K562 (cell line): ENCODE measurements around the gene PIGM. TPM values are rescaled to one million over a fixed set of nuclear protein-coding genes. Genes with fewer than 3 reads are reported as not detected.

ENCODE experiments used
- ATAC-seq: fragments of 200-7000 bp; cut with Tn5 transposase; 3 replicates; pipeline ENCODE4 v1.9.1; 2020; ENCODE audit warnings: moderate library complexity
- BruUV-seq: library from RNA; stranded (reverse); fragments of 400-500 nt; replicated peaks from 2 replicates; lab custom pipeline; 2021; lab: Mats Ljungman, UMichigan
- CTCF ChIA-PET: fragments of 300-600 bp; formaldehyde crosslinking; extraction: SDS; loops from one replicate; lab custom pipeline; 2021; ENCODE audit warnings: low intra/inter-chr PET ratio; lab: Yijun Ruan, JAX
- POLR2A ChIA-PET: fragments of 300-600, 350-650 bp; sonication (Branson Sonifier 250); formaldehyde crosslinking; extraction: SDS; loops from one replicate; lab custom pipeline; 2021; ENCODE audit warnings: antibody characterized with exemption, inconsistent platforms; lab: Yijun Ruan, JAX
- DNase-seq, 4 experiments: peaks; one replicate each; pipeline versions ENCODE4 v3.0.0 to v3.0.0-alpha.2; 2011 to 2018; ENCODE audit warnings: low spot score in 3 of 4, mixed read lengths in 3 of 4; ENCODE audit errors: extremely low read depth in 1 of 4
- FAIRE-seq: peaks from 2 replicates; lab custom pipeline; 2011; peaks lifted over from hg19 to GRCh38; lab: Jason Lieb, UNC
- H2AFZ ChIP-seq: 2 replicates; pipeline ENCODE4 v1.6.0; 2011; ENCODE audit warnings: low read depth, low read length, control low read depth, inconsistent platforms
- H3K27ac ChIP-seq: fragments of 200-600 bp; 3 replicates; pipeline ENCODE4 v1.8.0; 2011; ENCODE audit warnings: low read depth, mild to moderate bottlenecking, control low read depth, inconsistent platforms, low read length, moderate library complexity, mixed read lengths; ENCODE audit errors: extremely low read depth
- H3K27me3 ChIP-seq, 2 experiments: fragments of 300-600 bp in 1 of 2; 2 replicates in 1 of 2; 3 replicates in 1 of 2; pipeline versions ENCODE4 v1.6.0 to v1.8.0; 2011; ENCODE audit warnings: inconsistent platforms in 2 of 2, low read length in 2 of 2, mild to moderate bottlenecking in 1 of 2, mixed read lengths in 1 of 2, moderate library complexity in 1 of 2; ENCODE audit not compliant: control insufficient read depth in 2 of 2, insufficient read depth in 2 of 2
- H3K36me3 ChIP-seq: fragments of 300-600 bp; 3 replicates; pipeline ENCODE4 v1.8.0; 2011; ENCODE audit warnings: mild to moderate bottlenecking, low read length, inconsistent platforms; ENCODE audit not compliant: control insufficient read depth, insufficient read depth
- H3K4me1 ChIP-seq, 2 experiments: fragments of 200-600 bp in 1 of 2; replicated peaks in 1 of 2; 2 replicates in 1 of 2; 3 replicates in 1 of 2; pipeline versions ENCODE4 v1.5.1 to v1.8.0; 2011; ENCODE audit warnings: inconsistent platforms in 2 of 2, low read length in 2 of 2, mild to moderate bottlenecking in 1 of 2, mixed read lengths in 1 of 2, moderate library complexity in 1 of 2; ENCODE audit not compliant: control insufficient read depth in 2 of 2, insufficient read depth in 2 of 2
- H3K4me2 ChIP-seq: 2 replicates; pipeline ENCODE4 v1.6.1; 2011; ENCODE audit warnings: low read length, control low read depth, inconsistent platforms, mixed read lengths; ENCODE audit not compliant: insufficient read depth
- H3K4me3 ChIP-seq: fragments of 200-600 bp; sonication (generic), shearing (Covaris generic); 2 replicates; pipeline ENCODE4 v1.5.1; 2016; ENCODE audit warnings: control low read depth, inconsistent platforms
- H3K79me2 ChIP-seq: fragments of 200-600 bp; 3 replicates; pipeline ENCODE4 v1.8.0; 2011; ENCODE audit warnings: low read length, inconsistent platforms; ENCODE audit not compliant: control insufficient read depth, insufficient read depth
- H3K9ac ChIP-seq, 2 experiments: 2 replicates each; pipeline versions ENCODE4 v1.6.0 to v1.6.1; 2011; ENCODE audit warnings: low read depth in 2 of 2, low read length in 2 of 2, control low read depth in 1 of 2, inconsistent platforms in 1 of 2, mild to moderate bottlenecking in 1 of 2, mixed read lengths in 1 of 2; ENCODE audit not compliant: insufficient read depth in 1 of 2
- H3K9me1 ChIP-seq: one replicate; pipeline ENCODE4 v1.6.0; 2011; ENCODE audit warnings: inconsistent platforms, mild to moderate bottlenecking, low read length, moderate library complexity; ENCODE audit not compliant: control insufficient read depth, insufficient read depth
- H3K9me3 ChIP-seq: replicated peaks from 2 replicates; pipeline ENCODE4 v1.5.1; 2011; ENCODE audit warnings: low read depth, low read length, inconsistent platforms; ENCODE audit not compliant: control insufficient read depth, insufficient read depth
- H4K20me1 ChIP-seq: replicated peaks from 2 replicates; pipeline ENCODE4 v1.6.1; 2011; ENCODE audit warnings: low read length, inconsistent platforms, mixed read lengths; ENCODE audit not compliant: control insufficient read depth, insufficient read depth
- DDX20 ChIP-seq: fragments of 450-650 bp; IDR thresholded peaks from 2 replicates; pipeline ENCODE4 v1.6.1; 2016; ENCODE audit warnings: missing genetic modification characterization, low read depth, mild to moderate bottlenecking, missing compliant biosample characterization, moderate library complexity
- ESRRB ChIP-seq: fragments of 250-450 bp; sonication (Bioruptor Pico); IDR thresholded peaks from 2 replicates; pipeline ENCODE4 v1.5.0; 2020; ENCODE audit warnings: mild to moderate bottlenecking, moderate library complexity, borderline replicate concordance
- ETS2 ChIP-seq: IDR thresholded peaks from 2 replicates; pipeline ENCODE4 v1.6.1; 2016; ENCODE audit warnings: borderline replicate concordance, missing genetic modification characterization, mild to moderate bottlenecking, moderate library complexity, missing compliant biosample characterization; ENCODE audit not compliant: poor library complexity, severe bottlenecking
- KLF10 ChIP-seq: fragments of 250-450 bp; sonication (Bioruptor Pico); IDR thresholded peaks from 2 replicates; pipeline ENCODE4 v1.6.1; 2021; ENCODE audit warnings: matching md5 sums
- PCBP2 ChIP-seq: fragments of 200-400 bp; formaldehyde crosslinking; IDR thresholded peaks from 2 replicates; pipeline ENCODE4 v1.6.1; 2018; ENCODE audit warnings: low read length, low read depth, mild to moderate bottlenecking, moderate library complexity; ENCODE audit not compliant: poor library complexity, severe bottlenecking
- SAFB2 ChIP-seq: fragments of 200-400 bp; formaldehyde crosslinking; IDR thresholded peaks from 2 replicates; pipeline ENCODE4 v1.6.1; 2018; ENCODE audit warnings: borderline replicate concordance, low read length, low read depth, moderate library complexity; ENCODE audit not compliant: severe bottlenecking
- TARDBP ChIP-seq: fragments of 450-650 bp; IDR thresholded peaks from 2 replicates; pipeline ENCODE4 v1.6.1; 2016
- ZNF134 ChIP-seq: fragments of 250-450 bp; sonication (Bioruptor Pico); conservative IDR thresholded peaks from 2 replicates; pipeline ENCODE4 v1.4.0; 2020
- ZNF224 ChIP-seq: sonication (generic); formaldehyde crosslinking; IDR thresholded peaks from 2 replicates; pipeline ENCODE4 v1.8.0; 2022; ENCODE audit warnings: mild to moderate bottlenecking, missing genetic modification reagents
- ZNF695 ChIP-seq: fragments of 450-650 bp; formaldehyde crosslinking; IDR thresholded peaks from 2 replicates; pipeline ENCODE4 v1.4.0; 2020; ENCODE audit warnings: mild to moderate bottlenecking, moderate library complexity
- WGBS: fragments of 100-300 bp; shearing (Covaris generic); methylation state at CpG from one replicate; pipeline ENCODE4 v1.1.6; 2016; ENCODE audit warnings: low coverage, mixed read lengths; ENCODE audit not compliant: insufficient coverage; ENCODE audit errors: missing lambda C conversion rate; 5-methylcytosine and 5-hydroxymethylcytosine counted together
- in situ Hi-C: fragments of 300-500 bp; cut with MboI; formaldehyde crosslinking; loops from 4 replicates; pipeline ENCODE4 v1.15.0; 2018; ENCODE audit warnings: inconsistent platforms, mixed read lengths
- intact Hi-C: fragments of 100-400 bp; cut with micrococcal nuclease; formaldehyde crosslinking; loops from 2 replicates; pipeline ENCODE4 v1.14.2; 2022
- polyA plus RNA-seq, 8 experiments: library from polyadenylated mRNA; depleted of rRNA in 4 of 8; stranded (reverse) in 5 of 8; unstranded in 3 of 8; fragments of >200 nt; fragmentation: Nextera tagmentation in 2 of 8; fragmentation: Illumina TruSeq in 1 of 8; extraction: Ambion mirVana in 2 of 8; extraction: Trizol in 1 of 8; gene quantifications; 2 replicates each; pipeline versions ENCODE4 v1.2.1 to v1.2.3, GENCODE V29; 2011 to 2014; ENCODE audit warnings: inconsistent platforms in 1 of 8, missing spikeins in 1 of 8
- total RNA-seq, 7 experiments: library from RNA; depleted of rRNA in 6 of 7; stranded (reverse); fragments of >200 nt in 6 of 7; fragmentation: Illumina TruSeq in 2 of 7; extraction: Trizol in 2 of 7; gene quantifications; 2 replicates each; pipeline versions ENCODE4 v1.2.1 to v1.2.3, GENCODE V29; 2011 to 2021; ENCODE audit warnings: low replicate concordance in 1 of 7
- TF ChIP-seq, protein P1 (sequence below): sonication (generic); formaldehyde crosslinking; IDR thresholded peaks from 2 replicates; pipeline ENCODE4 v1.9.0; 2022; ENCODE audit warnings: mild to moderate bottlenecking, missing genetic modification reagents
- TF ChIP-seq, protein P2 (sequence below): fragments of 450-650 bp; formaldehyde crosslinking; IDR thresholded peaks from 2 replicates; pipeline ENCODE4 v1.4.0; 2020; ENCODE audit warnings: mild to moderate bottlenecking
- TF ChIP-seq, protein P3 (sequence below): IDR thresholded peaks from 2 replicates; pipeline ENCODE4 v1.6.1; 2012; ENCODE audit warnings: low read depth, low read length, improper control_type of control experiment, borderline replicate concordance

PIGM gene
- total and polyA plus RNA-seq, 9 of the 15 experiments (the other 6 are each of a cell fraction or from before 2014, with no cell fraction given) = 2.6 to 6.7 (median 4.3) TPM

DNA sequence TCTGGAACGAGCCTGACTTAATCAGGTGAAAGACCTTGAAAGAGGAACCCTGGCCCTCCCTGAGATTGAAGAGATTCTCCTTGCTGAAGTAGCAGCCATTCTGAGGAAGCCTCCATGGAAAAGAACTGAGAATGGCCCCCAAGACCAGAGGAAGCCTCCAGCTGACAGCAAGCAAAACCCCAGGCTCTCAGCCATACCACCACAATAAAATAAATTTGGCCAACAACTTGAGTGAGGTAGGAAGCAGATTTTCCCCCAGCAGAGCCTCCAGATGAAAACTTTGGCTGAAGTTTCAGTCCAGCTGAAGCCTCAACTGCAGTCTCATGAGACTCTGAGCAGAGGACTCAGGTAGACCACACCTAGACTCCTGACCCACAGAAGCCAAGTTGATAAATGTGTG, 43.8 kb downstream of the PIGM start:
- Histone ChIP-seq H3K27me3 (peaks cover 0 to 19% of the 10 kb centered on the region in 2 experiments; a peak in 2 of 5 replicates), H3K9ac (no peak overlapping the region), H3K9me1 (no peaks in the 10 kb centered on the region), H3K79me2 (no peaks in the 10 kb centered on the region), H3K4me2 (no peak overlapping the region), H3K27ac (no peak overlapping the region), H3K9me3 (no peaks in the 10 kb centered on the region), H2AFZ (no peak overlapping the region), H3K36me3 (no peaks in the 10 kb centered on the region), H3K4me3 (no peak overlapping the region), H4K20me1 (no peaks in the 10 kb centered on the region), H3K4me1 (no peaks in the 10 kb centered on the region)
- TF ChIP-seq PCBP2 = no peak
- no peak for TF ChIP-seq TARDBP
- TF ChIP-seq, protein P1, sequence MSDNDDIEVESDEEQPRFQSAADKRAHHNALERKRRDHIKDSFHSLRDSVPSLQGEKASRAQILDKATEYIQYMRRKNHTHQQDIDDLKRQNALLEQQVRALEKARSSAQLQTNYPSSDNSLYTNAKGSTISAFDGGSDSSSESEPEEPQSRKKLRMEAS = no peak
- 0 out of 2 replicates have a peak, but pooled peaks have one; percentile 10 for TF ChIP-seq ZNF134 (CRISPR knock-in tag)
- no peak for TF ChIP-seq KLF10 (CRISPR knock-in tag)
- ChIA-PET POLR2A (interaction anchor here (0.8 kb wide), 1 partner anchor 16 kb away, joined by 3 read pairs; no protein-coding TSS in a partner anchor), CTCF (no interaction called here)
- in situ Hi-C loops (loop anchor here (25.0 kb wide), 1 partner anchor 801 kb away; no protein-coding TSS in a partner anchor), intact Hi-C loops (no loop called here)
- no TSS peak for BruUV-seq
- ATAC-seq (no peak), FAIRE-seq (no peak), DNase-seq (no peak)
- 0% methylated on average over 1 of the region's 1 CpG for WGBS

DNA sequence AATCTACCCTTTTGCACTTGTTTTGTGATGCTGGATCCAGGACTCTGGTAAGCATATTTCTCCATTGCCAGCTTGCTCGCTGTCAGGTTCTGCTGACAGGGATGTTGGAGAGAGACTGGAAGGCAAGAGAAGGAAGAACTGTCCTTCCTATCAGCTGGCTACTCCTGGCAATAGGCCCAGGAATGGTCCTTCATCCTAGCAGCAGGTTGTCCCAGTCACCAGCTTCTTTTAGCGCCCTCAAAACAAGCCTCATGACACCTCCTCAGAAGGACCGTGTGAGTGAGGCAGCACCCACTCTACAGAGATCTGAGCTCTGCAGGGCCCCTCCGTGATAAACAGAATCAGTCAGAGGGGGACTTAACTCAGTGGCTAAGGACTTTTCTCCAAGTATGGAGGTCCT, 44.6 kb downstream of the PIGM start:
- no peak for FAIRE-seq
- TF ChIP-seq, protein P2, sequence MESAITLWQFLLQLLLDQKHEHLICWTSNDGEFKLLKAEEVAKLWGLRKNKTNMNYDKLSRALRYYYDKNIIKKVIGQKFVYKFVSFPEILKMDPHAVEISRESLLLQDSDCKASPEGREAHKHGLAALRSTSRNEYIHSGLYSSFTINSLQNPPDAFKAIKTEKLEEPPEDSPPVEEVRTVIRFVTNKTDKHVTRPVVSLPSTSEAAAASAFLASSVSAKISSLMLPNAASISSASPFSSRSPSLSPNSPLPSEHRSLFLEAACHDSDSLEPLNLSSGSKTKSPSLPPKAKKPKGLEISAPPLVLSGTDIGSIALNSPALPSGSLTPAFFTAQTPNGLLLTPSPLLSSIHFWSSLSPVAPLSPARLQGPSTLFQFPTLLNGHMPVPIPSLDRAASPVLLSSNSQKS = no peak
- TF ChIP-seq ZNF695 (CRISPR knock-in tag) = no peak
- no peak for TF ChIP-seq ETS2
- no peak for TF ChIP-seq SAFB2
- no peak for TF ChIP-seq ZNF224 (CRISPR knock-in tag)
- TF ChIP-seq ESRRB (CRISPR knock-in tag) = no peak
- TF ChIP-seq, protein P3, sequence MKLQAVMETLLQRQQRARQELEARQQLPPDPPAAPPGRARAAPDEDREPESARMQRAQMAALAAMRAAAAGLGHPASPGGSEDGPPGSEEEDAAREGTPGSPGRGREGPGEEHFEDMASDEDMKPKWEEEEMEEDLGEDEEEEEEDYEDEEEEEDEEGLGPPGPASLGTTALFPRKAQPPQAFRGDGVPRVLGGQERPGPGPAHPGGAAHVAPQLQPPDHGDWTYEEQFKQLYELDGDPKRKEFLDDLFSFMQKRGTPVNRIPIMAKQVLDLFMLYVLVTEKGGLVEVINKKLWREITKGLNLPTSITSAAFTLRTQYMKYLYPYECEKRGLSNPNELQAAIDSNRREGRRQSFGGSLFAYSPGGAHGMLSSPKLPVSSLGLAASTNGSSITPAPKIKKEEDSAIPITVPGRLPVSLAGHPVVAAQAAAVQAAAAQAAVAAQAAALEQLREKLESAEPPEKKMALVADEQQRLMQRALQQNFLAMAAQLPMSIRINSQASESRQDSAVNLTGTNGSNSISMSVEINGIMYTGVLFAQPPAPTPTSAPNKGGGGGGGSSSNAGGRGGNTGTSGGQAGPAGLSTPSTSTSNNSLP = no peak
- TF ChIP-seq DDX20 (tag) = no peak

More for the DNA sequence above, 44.6 kb downstream of the PIGM start:
- WGBS = 3% methylated on average over 4 of the region's 4 CpGs
- H3K79me2 ChIP-seq = no peaks in the 10 kb centered on the region
- ATAC-seq (no peak), DNase-seq (no peak)
- in situ Hi-C loops = loop anchor here (25.0 kb wide), 1 partner anchor 800 kb away; no protein-coding TSS in a partner anchor
- no peak overlapping the region for H3K4me3 ChIP-seq
- no peaks in the 10 kb centered on the region for H4K20me1 ChIP-seq
- intact Hi-C loops = no loop called here
- no peaks in the 10 kb centered on the region for H3K9me1 ChIP-seq
- no peaks in the 10 kb centered on the region for H3K9me3 ChIP-seq
- ChIA-PET POLR2A (interaction anchor here (0.6 to 1.3 kb wide), 3 partner anchors 21 to 375 kb away, joined by 3 read pairs; no protein-coding TSS in a partner anchor), CTCF (no interaction called here)
- H3K27me3 ChIP-seq = peaks cover 4 to 19% of the 10 kb centered on the region in 2 experiments; a peak in 3 of 5 replicates
- H2AFZ ChIP-seq = no peak overlapping the region
- no peaks in the 10 kb centered on the region for H3K4me1 ChIP-seq
- no peaks in the 10 kb centered on the region for H3K36me3 ChIP-seq
- no TSS peak for BruUV-seq
- H3K4me2 ChIP-seq = no peak overlapping the region
- no peak overlapping the region for H3K9ac ChIP-seq
- no peak overlapping the region for H3K27ac ChIP-seq
